HepG2 (cell line): ENCODE results near the gene CPT1B. TPM values are rescaled to one million over a fixed set of nuclear protein-coding genes. Genes with fewer than 3 reads are reported as not detected.

Experiments used
- ATAC-seq: fragments of 200-7000 bp; cut with Tn5 transposase; 3 replicates; pipeline ENCODE4 v1.9.1; 2020; ENCODE audit warnings: mild to moderate bottlenecking, moderate library complexity
- BruUV-seq: library from RNA; stranded (reverse); fragments of 400-500 nt; replicated peaks from 2 replicates; lab custom pipeline; 2021; lab: Mats Ljungman, UMichigan
- CTCF ChIA-PET: fragments of 300-600 bp; formaldehyde crosslinking; extraction: SDS; loops from one replicate; lab custom pipeline; 2021; ENCODE audit warnings: low total read pairs, inconsistent platforms, low intra/inter-chr PET ratio; lab: Yijun Ruan, JAX
- POLR2A ChIA-PET: fragments of 350-600 bp; sonication (Branson Sonifier 250); formaldehyde crosslinking; loops from one replicate; lab custom pipeline; 2020; ENCODE audit warnings: antibody characterized with exemption, inconsistent platforms; lab: Yijun Ruan, JAX
- DNase-seq: peaks from one replicate; pipeline ENCODE4 v3.0.0-alpha.2; 2015; ENCODE audit warnings: low spot score
- FAIRE-seq: peaks from 3 replicates; lab custom pipeline; 2011; peaks lifted over from hg19 to GRCh38; lab: Jason Lieb, UNC
- H2AFZ ChIP-seq: one replicate; pipeline ENCODE4 v1.6.1; 2011; ENCODE audit warnings: low read length, inconsistent platforms
- H3K27ac ChIP-seq: fragments of 300-600 bp; 3 replicates; pipeline ENCODE4 v1.8.0; 2011; ENCODE audit warnings: mixed run types, mild to moderate bottlenecking, mixed read lengths, low read length, inconsistent platforms; ENCODE audit not compliant: insufficient read depth; ENCODE audit errors: extremely low read length
- H3K27me3 ChIP-seq, 2 experiments: fragments of 200-600 bp in 1 of 2; 2 replicates in 1 of 2; 3 replicates in 1 of 2; pipeline versions ENCODE4 v1.6.0 to v1.8.0; 2011; ENCODE audit warnings: low read length in 2 of 2, mild to moderate bottlenecking in 2 of 2, moderate library complexity in 2 of 2, inconsistent platforms in 1 of 2; ENCODE audit not compliant: insufficient read depth in 2 of 2, control insufficient read depth in 1 of 2
- H3K36me3 ChIP-seq, 2 experiments: fragments of 200-600 bp in 1 of 2; replicated peaks in 1 of 2; 2 replicates in 1 of 2; 3 replicates in 1 of 2; pipeline versions ENCODE4 v1.5.1 to v1.8.0; 2011; ENCODE audit warnings: low read length in 2 of 2, inconsistent platforms in 1 of 2; ENCODE audit not compliant: insufficient read depth in 2 of 2, control insufficient read depth in 1 of 2
- H3K4me1 ChIP-seq: 2 replicates; pipeline ENCODE4 v1.5.1; 2012; ENCODE audit warnings: low read length, inconsistent platforms; ENCODE audit not compliant: insufficient read depth
- H3K4me2 ChIP-seq: 2 replicates; pipeline ENCODE4 v1.6.0; 2011; ENCODE audit warnings: low read depth, low read length, inconsistent platforms
- H3K4me3 ChIP-seq, 3 experiments: fragments of 200-600 bp in 1 of 3; sonication (generic), shearing (Covaris generic) in 1 of 3; replicated peaks in 1 of 3; 2 replicates each; pipeline ENCODE4 v1.5.1; 2011 to 2016; ENCODE audit warnings: low read length in 3 of 3, inconsistent platforms in 2 of 3, low read depth in 2 of 3, mild to moderate bottlenecking in 2 of 3, control low read depth in 1 of 3, mixed read lengths in 1 of 3; ENCODE audit not compliant: insufficient read depth in 1 of 3
- H3K79me2 ChIP-seq: one replicate; pipeline ENCODE4 v1.6.1; 2011; ENCODE audit warnings: low read length, inconsistent platforms; ENCODE audit not compliant: insufficient read depth
- H3K9ac ChIP-seq: 2 replicates; pipeline ENCODE4 v1.6.0; 2011; ENCODE audit warnings: mild to moderate bottlenecking, low read depth, low read length, inconsistent platforms; ENCODE audit not compliant: insufficient read depth
- H3K9me3 ChIP-seq: 2 replicates; pipeline ENCODE4 v1.5.1; 2012; ENCODE audit warnings: mild to moderate bottlenecking, low read length
- H4K20me1 ChIP-seq: 2 replicates; pipeline ENCODE4 v1.6.0; 2011; ENCODE audit warnings: inconsistent platforms, mild to moderate bottlenecking, low read length, moderate library complexity; ENCODE audit not compliant: insufficient read depth
- ARNTL ChIP-seq: sonication (generic); formaldehyde crosslinking; IDR thresholded peaks from 2 replicates; pipeline ENCODE4 v1.4.0; 2020; ENCODE audit warnings: mild to moderate bottlenecking, missing genetic modification reagents
- EP300 ChIP-seq, 3 experiments: sonication (generic) in 1 of 3; formaldehyde crosslinking in 1 of 3; IDR thresholded peaks; 2 replicates each; pipeline versions ENCODE4 v1.5.1 to v1.6.1; 2011 to 2020; ENCODE audit warnings: low read depth in 2 of 3, low read length in 2 of 3, borderline replicate concordance in 1 of 3, improper control_type of control experiment in 1 of 3, mild to moderate bottlenecking in 1 of 3, missing genetic modification reagents in 1 of 3, moderate library complexity in 1 of 3
- FOXA1 ChIP-seq, 2 experiments: fragments of 450-650 bp in 1 of 2; sonication (generic) in 1 of 2; formaldehyde crosslinking in 1 of 2; IDR thresholded peaks; 2 replicates each; pipeline versions ENCODE4 v1.4.0 to v1.6.1; 2016 to 2020; ENCODE audit warnings: missing genetic modification reagents in 1 of 2
- FOXC1 ChIP-seq: sonication (generic); formaldehyde crosslinking; IDR thresholded peaks from 2 replicates; pipeline ENCODE4 v1.8.0; 2022; ENCODE audit warnings: mild to moderate bottlenecking, missing genetic modification reagents, borderline replicate concordance
- NFKBIZ ChIP-seq: IDR thresholded peaks from 2 replicates; pipeline ENCODE4 v1.6.1; 2018; ENCODE audit warnings: missing genetic modification reagents, missing compliant biosample characterization
- POGZ ChIP-seq: sonication (generic); formaldehyde crosslinking; IDR thresholded peaks from 2 replicates; pipeline ENCODE4 v1.4.0; 2020; ENCODE audit warnings: mild to moderate bottlenecking, missing genetic modification reagents
- SP1 ChIP-seq, 2 experiments: fragments of 450-650 bp in 1 of 2; sonication (generic) in 1 of 2; formaldehyde crosslinking in 1 of 2; IDR thresholded peaks; 2 replicates each; pipeline versions ENCODE4 v1.4.0 to v1.6.1; 2016 to 2020; ENCODE audit warnings: missing genetic modification reagents in 1 of 2
- STAT5B ChIP-seq: sonication (generic); formaldehyde crosslinking; IDR thresholded peaks from 2 replicates; pipeline ENCODE4 v1.4.0; 2020; ENCODE audit warnings: missing genetic modification reagents
- ZBTB7B ChIP-seq: sonication (generic); formaldehyde crosslinking; IDR thresholded peaks from 2 replicates; pipeline ENCODE4 v1.4.0; 2020; ENCODE audit warnings: missing genetic modification reagents
- WGBS: methylation state at CpG from one replicate; pipeline ENCODE4 v1.1.6; 2017; ENCODE audit warnings: low lambda C conversion rate; 5-methylcytosine and 5-hydroxymethylcytosine counted together
- in situ Hi-C: cut with HindIII; loops from 2 replicates; pipeline ENCODE4 v1.10.0; 2017; ENCODE audit warnings: low pct_unique_long_range_greater_than_20kb; ENCODE audit not compliant: extremely low pct_ligation_motif_present
- intact Hi-C: fragments of 100-400 bp; cut with micrococcal nuclease; formaldehyde crosslinking; loops from one replicate; pipeline ENCODE4 v1.10.0; 2022; ENCODE audit not compliant: unreplicated experiment
- polyA plus RNA-seq, 8 experiments: library from polyadenylated mRNA; depleted of rRNA in 3 of 8; stranded (reverse) in 7 of 8; unstranded in 1 of 8; fragments of >200 nt; fragmentation: Illumina TruSeq in 4 of 8; extraction: Trizol in 4 of 8; gene quantifications; 2 replicates each; pipeline versions ENCODE4 v1.2.1 to v1.2.3, GENCODE V29; 2011 to 2016; ENCODE audit warnings: low read depth in 4 of 8, missing spikeins in 1 of 8, mixed read lengths in 1 of 8; ENCODE audit not compliant: insufficient read depth in 1 of 8
- total RNA-seq, 5 experiments: library from RNA; depleted of rRNA; stranded (reverse); fragments of >200 nt; fragmentation: Illumina TruSeq; extraction: Trizol; gene quantifications; 2 replicates each; pipeline ENCODE4 v1.2.3, GENCODE V29; 2016; ENCODE audit warnings: low read depth in 1 of 5
- TF ChIP-seq, protein P1 (sequence below): sonication (generic); formaldehyde crosslinking; IDR thresholded peaks from one replicate; pipeline ENCODE4 v1.5.1; 2020; ENCODE audit warnings: mild to moderate bottlenecking, missing genetic modification reagents; ENCODE audit errors: not compliant biosample characterization
- TF ChIP-seq, protein P2 (sequence below): sonication (generic); formaldehyde crosslinking; IDR thresholded peaks from 2 replicates; pipeline ENCODE4 v1.5.0; 2020; ENCODE audit warnings: mild to moderate bottlenecking, missing genetic modification reagents
- TF ChIP-seq, protein P3 (sequence below): IDR thresholded peaks from 2 replicates; pipeline ENCODE4 v1.6.1; 2012; ENCODE audit warnings: inconsistent platforms

The CPT1B gene
- total and polyA plus RNA-seq, 2 of the 13 experiments (the other 11 are each of a cell fraction or from before 2014, with no cell fraction given): 9.2 to 19.5 TPM

GRCh38 chr22:50568626-50569025, 9.6 kb downstream of the CPT1B start:
- H3K36me3 ChIP-seq: peaks cover 4 to 5% of the 10 kb centered on the region in 2 experiments; a peak in 2 of 5 replicates
- no TSS peak for BruUV-seq
- in situ Hi-C loops (loop anchor here (5.0 kb wide), 1 partner anchor 36 kb away; the partner anchor contains the start of gene TYMP), intact Hi-C loops (no loop called here)
- peak overlapping the region in 1 of 3 experiments; percentile 7; a peak in 1 of 6 replicates for H3K4me3 ChIP-seq
- H2AFZ ChIP-seq: no peak overlapping the region
- ATAC-seq: peak; percentile 71
- no peaks in the 10 kb centered on the region for H3K27me3 ChIP-seq
- peak overlapping the region; percentile 52 for H3K4me2 ChIP-seq
- no peaks in the 10 kb centered on the region for H3K9me3 ChIP-seq
- H3K27ac ChIP-seq: peak overlapping the region; percentile 83
- no peaks in the 10 kb centered on the region for H4K20me1 ChIP-seq
- CTCF ChIA-PET: no interaction called here
- POLR2A ChIA-PET: interaction anchor here (0.5 to 3.2 kb wide), 13 partner anchors 9 to 131 kb away, joined by 3 to 30 read pairs (median 4); partner anchors contain the start of genes CHKB, CPT1B, KLHDC7B and SCO2
- H3K4me1 ChIP-seq: peaks cover 39% of the 10 kb centered on the region
- H3K9ac ChIP-seq: peak overlapping the region; percentile 47; the same call in 1 of the 2 replicates
- no peaks in the 10 kb centered on the region for H3K79me2 ChIP-seq
- FAIRE-seq: peak; percentile 88
- 67% methylated on average over 3 of the region's 7 CpGs for WGBS
- peak; percentile 83 for DNase-seq
- TF ChIP-seq, protein P1, sequence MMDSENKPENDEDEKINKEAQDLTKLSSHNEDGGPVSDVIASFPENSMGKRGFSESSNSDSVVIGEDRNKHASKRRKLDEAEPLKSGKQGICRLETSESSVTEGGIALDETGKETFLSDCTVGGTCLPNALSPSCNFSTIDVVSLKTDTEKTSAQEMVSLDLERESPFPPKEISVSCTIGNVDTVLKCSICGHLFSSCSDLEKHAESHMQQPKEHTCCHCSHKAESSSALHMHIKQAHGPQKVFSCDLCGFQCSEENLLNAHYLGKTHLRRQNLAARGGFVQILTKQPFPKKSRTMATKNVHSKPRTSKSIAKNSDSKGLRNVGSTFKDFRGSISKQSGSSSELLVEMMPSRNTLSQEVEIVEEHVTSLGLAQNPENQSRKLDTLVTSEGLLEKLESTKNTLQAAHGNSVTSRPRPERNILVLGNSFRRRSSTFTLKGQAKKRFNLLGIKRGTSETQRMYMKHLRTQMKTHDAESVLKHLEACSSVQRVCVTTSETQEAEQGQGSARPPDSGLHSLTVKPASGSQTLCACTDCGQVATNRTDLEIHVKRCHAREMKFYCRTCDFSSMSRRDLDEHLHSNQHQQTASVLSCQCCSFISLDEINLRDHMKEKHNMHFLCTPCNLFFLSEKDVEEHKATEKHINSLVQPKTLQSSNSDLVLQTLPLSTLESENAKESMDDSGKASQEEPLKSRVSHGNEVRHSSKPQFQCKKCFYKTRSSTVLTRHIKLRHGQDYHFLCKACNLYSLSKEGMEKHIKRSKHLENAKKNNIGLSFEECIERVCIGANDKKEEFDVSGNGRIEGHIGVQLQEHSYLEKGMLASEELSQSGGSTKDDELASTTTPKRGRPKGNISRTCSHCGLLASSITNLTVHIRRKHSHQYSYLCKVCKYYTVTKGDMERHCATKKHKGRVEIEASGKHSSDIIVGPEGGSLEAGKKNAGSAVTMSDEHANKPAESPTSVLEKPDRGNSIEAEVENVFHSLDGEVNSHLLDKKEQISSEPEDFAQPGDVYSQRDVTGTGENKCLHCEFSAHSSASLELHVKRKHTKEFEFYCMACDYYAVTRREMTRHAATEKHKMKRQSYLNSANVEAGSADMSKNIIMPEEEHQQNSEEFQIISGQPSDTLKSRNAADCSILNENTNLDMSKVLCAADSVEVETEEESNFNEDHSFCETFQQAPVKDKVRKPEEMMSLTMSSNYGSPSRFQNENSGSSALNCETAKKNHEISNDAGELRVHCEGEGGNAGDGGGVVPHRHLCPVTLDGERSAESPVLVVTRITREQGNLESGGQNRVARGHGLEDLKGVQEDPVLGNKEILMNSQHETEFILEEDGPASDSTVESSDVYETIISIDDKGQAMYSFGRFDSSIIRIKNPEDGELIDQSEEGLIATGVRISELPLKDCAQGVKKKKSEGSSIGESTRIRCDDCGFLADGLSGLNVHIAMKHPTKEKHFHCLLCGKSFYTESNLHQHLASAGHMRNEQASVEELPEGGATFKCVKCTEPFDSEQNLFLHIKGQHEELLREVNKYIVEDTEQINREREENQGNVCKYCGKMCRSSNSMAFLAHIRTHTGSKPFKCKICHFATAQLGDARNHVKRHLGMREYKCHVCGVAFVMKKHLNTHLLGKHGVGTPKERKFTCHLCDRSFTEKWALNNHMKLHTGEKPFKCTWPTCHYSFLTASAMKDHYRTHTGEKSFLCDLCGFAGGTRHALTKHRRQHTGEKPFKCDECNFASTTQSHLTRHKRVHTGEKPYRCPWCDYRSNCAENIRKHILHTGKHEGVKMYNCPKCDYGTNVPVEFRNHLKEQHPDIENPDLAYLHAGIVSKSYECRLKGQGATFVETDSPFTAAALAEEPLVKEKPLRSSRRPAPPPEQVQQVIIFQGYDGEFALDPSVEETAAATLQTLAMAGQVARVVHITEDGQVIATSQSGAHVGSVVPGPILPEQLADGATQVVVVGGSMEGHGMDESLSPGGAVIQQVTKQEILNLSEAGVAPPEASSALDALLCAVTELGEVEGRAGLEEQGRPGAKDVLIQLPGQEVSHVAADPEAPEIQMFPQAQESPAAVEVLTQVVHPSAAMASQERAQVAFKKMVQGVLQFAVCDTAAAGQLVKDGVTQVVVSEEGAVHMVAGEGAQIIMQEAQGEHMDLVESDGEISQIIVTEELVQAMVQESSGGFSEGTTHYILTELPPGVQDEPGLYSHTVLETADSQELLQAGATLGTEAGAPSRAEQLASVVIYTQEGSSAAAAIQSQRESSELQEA (CRISPR knock-in tag): no peak
- TF ChIP-seq NFKBIZ (CRISPR knock-in tag) (0 out of 2 replicates have a peak, but pooled peaks have one; percentile 29), ARNTL (CRISPR knock-in tag) (peak; percentile 74), POGZ (CRISPR knock-in tag) (0 out of 2 replicates have a peak, but pooled peaks have one; percentile 7), FOXA1 (IDR thresholded peaks at IDR 0.05) (no peak), FOXA1 (CRISPR knock-in tag; IDR thresholded peaks at IDR 0.05) (peak; percentile 3; the same call in 1 of the 2 replicates), FOXC1 (CRISPR knock-in tag) (0 out of 2 replicates have a peak, but pooled peaks have one; percentile 36), EP300 (IDR thresholded peaks at IDR 0.05; ENCODE audit: low read depth in 2 of 2, low read length in 2 of 2) (peak in 1 of 2 experiments; percentile 29; a peak in 1 of 4 replicates), EP300 (CRISPR knock-in tag; IDR thresholded peaks at IDR 0.05; ENCODE audit: borderline replicate concordance) (no peak), STAT5B (CRISPR knock-in tag) (no peak), SP1 (IDR thresholded peaks at IDR 0.05) (no peak), SP1 (CRISPR knock-in tag; IDR thresholded peaks at IDR 0.05) (no peak), ZBTB7B (CRISPR knock-in tag) (0 out of 2 replicates have a peak, but pooled peaks have one; percentile 61)
- TF ChIP-seq, protein P2, sequence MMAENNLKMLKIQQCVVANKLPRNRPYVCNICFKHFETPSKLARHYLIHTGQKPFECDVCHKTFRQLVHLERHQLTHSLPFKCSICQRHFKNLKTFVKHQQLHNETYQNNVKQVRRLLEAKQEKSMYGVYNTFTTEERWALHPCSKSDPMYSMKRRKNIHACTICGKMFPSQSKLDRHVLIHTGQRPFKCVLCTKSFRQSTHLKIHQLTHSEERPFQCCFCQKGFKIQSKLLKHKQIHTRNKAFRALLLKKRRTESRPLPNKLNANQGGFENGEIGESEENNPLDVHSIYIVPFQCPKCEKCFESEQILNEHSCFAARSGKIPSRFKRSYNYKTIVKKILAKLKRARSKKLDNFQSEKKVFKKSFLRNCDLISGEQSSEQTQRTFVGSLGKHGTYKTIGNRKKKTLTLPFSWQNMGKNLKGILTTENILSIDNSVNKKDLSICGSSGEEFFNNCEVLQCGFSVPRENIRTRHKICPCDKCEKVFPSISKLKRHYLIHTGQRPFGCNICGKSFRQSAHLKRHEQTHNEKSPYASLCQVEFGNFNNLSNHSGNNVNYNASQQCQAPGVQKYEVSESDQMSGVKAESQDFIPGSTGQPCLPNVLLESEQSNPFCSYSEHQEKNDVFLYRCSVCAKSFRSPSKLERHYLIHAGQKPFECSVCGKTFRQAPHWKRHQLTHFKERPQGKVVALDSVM (CRISPR knock-in tag): no peak
- TF ChIP-seq, protein P3, sequence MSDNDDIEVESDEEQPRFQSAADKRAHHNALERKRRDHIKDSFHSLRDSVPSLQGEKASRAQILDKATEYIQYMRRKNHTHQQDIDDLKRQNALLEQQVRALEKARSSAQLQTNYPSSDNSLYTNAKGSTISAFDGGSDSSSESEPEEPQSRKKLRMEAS: peak; percentile 36; the same call in 1 of the 2 replicates
